GM10266 (cell line): ENCODE measurements around the gene NIPBL.

Experiments
- DNase-seq: peaks from one replicate; pipeline ENCODE4 v3.0.0; 2012; ENCODE audit errors: extremely low spot score
- CTCF ChIP-seq: IDR thresholded peaks from 2 replicates; pipeline ENCODE4 v1.5.1; 2012; ENCODE audit warnings: mild to moderate bottlenecking, low read depth; ENCODE audit not compliant: control insufficient read depth, insufficient read depth; ENCODE audit errors: missing control alignments

NIPBL gene

GRCh38 chr5:36950586-36951457 lies 74.3 kb downstream of the NIPBL start:
- no peak for DNase-seq
- no peak for TF ChIP-seq CTCF

DNA sequence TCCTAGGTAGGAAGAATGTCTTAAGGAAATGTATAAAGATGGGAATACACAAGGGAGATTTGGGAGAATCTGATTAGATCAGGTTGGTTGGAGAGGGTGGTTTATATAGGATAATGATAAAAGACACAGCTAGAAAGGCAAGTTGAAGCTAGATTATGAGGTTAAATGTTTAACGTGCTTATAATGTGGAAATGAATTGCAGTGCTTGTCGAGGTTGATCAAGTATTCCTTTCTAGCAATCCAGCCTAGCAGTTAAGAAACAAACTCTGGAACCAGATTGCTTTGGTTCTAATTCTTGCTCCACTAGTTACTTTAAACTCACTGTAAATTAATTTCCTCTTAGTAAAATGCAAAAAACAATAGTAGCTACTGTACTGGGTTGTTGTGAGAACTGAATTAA lies 76.5 kb downstream of the NIPBL start:
- TF ChIP-seq CTCF = no peak
- no peak for DNase-seq

DNA sequence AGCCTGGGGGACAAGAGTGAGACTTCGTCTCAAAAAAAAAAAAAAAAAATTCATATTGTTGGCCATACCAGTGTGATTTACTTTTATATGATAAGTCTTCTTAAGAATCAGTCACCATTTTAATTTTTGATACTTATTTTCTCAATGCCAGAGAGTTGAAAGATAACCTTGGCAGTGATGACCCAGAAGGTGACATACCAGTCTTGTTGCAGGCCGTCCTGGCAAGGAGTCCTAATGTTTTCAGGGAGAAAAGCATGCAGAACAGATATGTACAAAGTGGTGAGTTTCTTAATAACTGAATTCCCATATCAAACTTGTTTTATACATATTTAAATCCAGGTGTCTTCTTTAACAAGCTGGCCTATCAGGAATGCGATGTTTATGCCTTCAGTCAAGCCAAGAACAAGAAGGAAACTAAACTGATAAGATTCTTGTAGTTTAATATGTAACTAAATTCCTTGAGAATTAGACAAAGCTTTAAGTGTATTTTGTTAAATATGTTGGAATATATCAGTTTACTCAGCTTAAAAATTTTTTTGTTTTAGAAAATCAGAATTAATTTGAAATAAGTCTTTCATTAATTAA lies 81.5 kb downstream of the NIPBL start:
- TF ChIP-seq CTCF = no peak
- DNase-seq = no peak

GRCh38 chr5:36958612-36959011 lies 82.0 kb downstream of the NIPBL start:
- TF ChIP-seq CTCF = no peak
- DNase-seq = no peak

DNA sequence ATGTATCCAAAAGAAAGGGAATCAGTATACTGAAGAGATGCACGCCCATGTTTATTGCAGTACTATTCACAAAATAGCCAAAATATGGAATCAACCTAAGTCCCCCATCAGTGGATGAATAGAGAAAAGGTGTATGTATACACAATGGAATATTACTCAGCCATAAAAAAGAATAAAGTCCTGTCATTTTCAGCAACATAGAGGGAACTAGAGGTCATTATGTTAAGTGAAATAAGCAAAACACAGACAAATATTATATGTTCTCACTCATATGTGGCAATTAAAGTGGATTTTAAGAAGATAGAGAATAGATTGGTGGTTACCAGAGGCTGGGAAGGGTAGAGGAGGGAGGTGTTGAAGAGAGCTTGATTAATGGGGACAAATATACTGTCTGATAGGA lies 88.6 kb downstream of the NIPBL start:
- TF ChIP-seq CTCF = no peak
- DNase-seq = no peak

DNA sequence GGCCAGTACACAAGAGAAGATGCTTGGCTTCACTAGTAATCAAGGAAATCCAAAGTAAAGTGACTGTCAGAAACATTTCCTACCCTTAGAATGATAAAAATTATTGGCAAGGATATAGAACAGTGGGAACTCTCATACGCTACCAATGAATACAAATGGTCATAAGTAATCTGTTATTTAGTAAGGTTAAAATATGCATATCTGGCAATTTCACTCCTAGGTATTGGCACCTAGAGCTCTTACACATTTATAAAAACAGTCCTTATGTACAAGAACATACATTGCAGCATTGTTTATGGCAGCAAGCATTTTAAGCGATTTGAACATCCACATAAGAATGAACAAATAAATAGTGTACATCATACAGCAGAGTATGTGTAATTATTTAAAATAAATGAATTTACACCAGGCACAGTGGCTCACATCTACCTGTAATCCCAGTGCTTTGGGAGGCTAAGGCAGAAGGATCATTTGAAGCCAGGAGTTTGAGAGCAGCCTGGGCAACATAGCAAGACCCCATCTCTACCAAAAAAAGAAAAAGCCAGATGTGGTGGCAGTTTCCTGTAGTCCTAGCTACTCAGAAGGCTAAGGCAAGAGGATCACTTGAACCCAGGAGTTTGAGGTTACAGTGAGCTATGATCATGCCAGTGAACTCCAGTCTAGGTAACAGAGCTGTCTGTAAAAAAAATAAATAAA lies 93.3 kb downstream of the NIPBL start:
- DNase-seq = no peak
- TF ChIP-seq CTCF = no peak
